ENCODE results near the gene ITGA11.

ITGA11 gene

GRCh38 chr15:68372291-68372811, 59.6 kb downstream of the ITGA11 start:
- no peak for DNase-seq

GRCh38 chr15:68371851-68372250, 60.1 kb downstream of the ITGA11 start:
- no peak for DNase-seq

GRCh38 chr15:68371160-68371559, 60.8 kb downstream of the ITGA11 start:
- no peak for DNase-seq

- DNase-seq, result no peak
Measured at GRCh38 chr15:68370768-68371151, 61.2 kb downstream of the ITGA11 start.

- DNase-seq, result no peak
Measured at GRCh38 chr15:68369931-68370767, 61.8 kb downstream of the ITGA11 start.

- DNase-seq, result no peak
Measured at GRCh38 chr15:68368731-68369435, 63.1 kb downstream of the ITGA11 start.

- no peak for DNase-seq
Measured at GRCh38 chr15:68367992-68368391, 64.0 kb downstream of the ITGA11 start.

GRCh38 chr15:68367226-68367625, 64.7 kb downstream of the ITGA11 start:
- DNase-seq, result no peak

- DNase-seq, result no peak
Measured at GRCh38 chr15:68366314-68366713, 65.6 kb downstream of the ITGA11 start.

GRCh38 chr15:68365770-68366169, 66.2 kb downstream of the ITGA11 start:
- DNase-seq, result no peak

GRCh38 chr15:68365140-68365745, 66.7 kb downstream of the ITGA11 start:
- no peak for DNase-seq

GRCh38 chr15:68364660-68365035, 67.3 kb downstream of the ITGA11 start:
- DNase-seq, result no peak

- DNase-seq, result no peak
Measured at GRCh38 chr15:68364028-68364659, 67.8 kb downstream of the ITGA11 start.

GRCh38 chr15:68363353-68363752, 68.6 kb downstream of the ITGA11 start:
- no peak for DNase-seq

GRCh38 chr15:68362537-68363126, 69.3 kb downstream of the ITGA11 start:
- no peak for DNase-seq

- no peak for DNase-seq
Measured at GRCh38 chr15:68360721-68361120, 71.2 kb downstream of the ITGA11 start.

- no peak for DNase-seq
Measured at GRCh38 chr15:68356778-68357177, 75.2 kb downstream of the ITGA11 start.

- no peak for DNase-seq
Measured at GRCh38 chr15:68354923-68355322, 77.0 kb downstream of the ITGA11 start.

GRCh38 chr15:68354268-68354667, 77.7 kb downstream of the ITGA11 start:
- DNase-seq, result no peak

- DNase-seq, result no peak
Measured at GRCh38 chr15:68353421-68354135, 78.4 kb downstream of the ITGA11 start.

- DNase-seq, result no peak
Measured at GRCh38 chr15:68352401-68353062, 79.4 kb downstream of the ITGA11 start.

- no peak for DNase-seq
Measured at GRCh38 chr15:68349151-68349550, 82.8 kb downstream of the ITGA11 start.

Measured in NCI-H2081 (cell line).